ENCODE results near the gene DYNC1H1. TPM values are rescaled to one million over a fixed set of nuclear protein-coding genes. Genes with fewer than 3 reads are reported as not detected.

Gene DYNC1H1
- total RNA-seq, 1 experiment from 2014 or later = 438 TPM

DNA sequence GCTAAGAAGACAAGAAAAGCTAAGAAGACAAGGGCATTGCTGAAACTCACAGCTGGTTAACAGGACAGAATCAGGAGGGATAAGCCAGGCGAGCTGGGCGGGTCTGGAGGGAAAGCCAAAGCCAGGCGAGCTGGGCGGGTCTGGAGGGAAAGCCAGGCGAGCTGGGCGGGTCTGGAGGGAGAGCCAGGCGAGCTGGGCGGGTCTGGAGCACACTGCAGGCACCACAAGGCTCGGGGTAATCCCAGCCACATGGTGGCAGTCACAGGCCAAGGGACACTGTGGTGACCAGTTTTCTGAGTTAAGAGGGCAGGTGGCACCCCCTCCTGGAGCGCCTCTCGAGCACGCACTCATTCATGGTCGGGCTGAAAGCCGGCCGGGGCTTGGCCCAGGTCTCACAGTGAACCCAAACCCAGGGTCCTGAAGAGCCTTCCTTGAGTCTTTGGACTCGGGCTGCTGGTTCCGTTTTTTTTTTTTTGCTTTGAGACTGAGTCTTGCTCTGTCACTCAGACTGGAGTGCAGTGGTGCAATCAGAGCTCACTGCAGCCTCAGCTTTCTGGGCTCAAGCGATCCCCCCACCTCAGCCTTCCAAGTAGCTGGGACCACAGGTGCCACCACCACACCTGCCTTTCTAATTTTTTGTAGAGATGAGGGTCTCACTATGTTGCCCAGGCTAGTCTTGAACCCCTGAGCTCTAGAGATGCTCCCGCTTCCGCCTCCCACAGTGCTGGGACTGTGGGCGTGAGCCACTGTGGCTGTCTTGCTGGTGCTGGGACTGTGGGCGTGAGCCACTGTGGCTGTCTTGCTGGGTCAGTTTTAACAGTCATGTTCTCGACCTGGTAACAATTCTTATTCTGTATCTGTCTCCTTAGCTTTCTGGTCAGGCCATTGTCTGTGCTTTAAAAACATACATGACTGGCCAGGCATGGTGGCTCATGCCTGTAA lies 82.2 kb downstream of the DYNC1H1 start:
- Mint-ChIP-seq H3K4me3 (no peak overlapping the region), H3K4me1 (peaks cover 3% of the 10 kb centered on the region), H3K9me3 (no peaks in the 10 kb centered on the region), H3K36me3 (peaks cover 68% of the 10 kb centered on the region), H3K27me3 (ENCODE audit: low read depth) (no peaks in the 10 kb centered on the region), H3K27ac (peak overlapping the region; percentile 84)
- ATAC-seq (peak; percentile 99), DNase-seq (ENCODE audit: low spot score) (peak; percentile 93)
- CTCF ChIA-PET = interaction anchor here (0.5 to 2.2 kb wide), 33 partner anchors 9 to 1022 kb away, joined by 3 to 41 read pairs (median 4); partner anchors contain the start of genes CINP and TECPR2
- POLR2A ChIA-PET = interaction anchor here (0.6 to 1.2 kb wide), 5 partner anchors 13 to 268 kb away, joined by 3 read pairs; no protein-coding TSS in a partner anchor
- TF ChIP-seq NFATC4 (CRISPR knock-in tag; IDR thresholded peaks at IDR 0.05) (no peak), ZNF317 (CRISPR knock-in tag; IDR thresholded peaks at IDR 0.05; ENCODE audit: borderline replicate concordance, low read depth) (no peak), RORB (CRISPR knock-in tag; IDR thresholded peaks at IDR 0.05) (no peak), ZNF671 (CRISPR knock-in tag; IDR thresholded peaks at IDR 0.05) (no peak), SP1 (CRISPR knock-in tag; conservative IDR thresholded peaks at IDR 0.05) (peak; percentile 79), ZNF121 (CRISPR knock-in tag; IDR thresholded peaks at IDR 0.05) (peak; percentile 37; the same call in 1 of the 2 replicates), CBFB (CRISPR knock-in tag; IDR thresholded peaks at IDR 0.05; ENCODE audit: low read depth) (no peak), SMAD4 (CRISPR knock-in tag; IDR thresholded peaks at IDR 0.05) (no peak), HMGA2 (CRISPR knock-in tag; IDR thresholded peaks at IDR 0.05) (no peak), FOXP1 (CRISPR knock-in tag; IDR thresholded peaks at IDR 0.05; ENCODE audit: borderline replicate concordance) (peak; percentile 16; the same call in 1 of the 2 replicates), ESRRA (CRISPR knock-in tag; IDR thresholded peaks at IDR 0.05; ENCODE audit: borderline replicate concordance) (no peak), JUN (CRISPR knock-in tag; IDR thresholded peaks at IDR 0.05) (no peak), ZNF263 (CRISPR knock-in tag; IDR thresholded peaks at IDR 0.05; ENCODE audit: low read depth) (no peak), SOX15 (CRISPR knock-in tag; IDR thresholded peaks at IDR 0.05) (no peak), ZNF232 (CRISPR knock-in tag; IDR thresholded peaks at IDR 0.05) (no peak), EMX1 (CRISPR knock-in tag; IDR thresholded peaks at IDR 0.05) (no peak), ZNF416 (CRISPR knock-in tag; IDR thresholded peaks at IDR 0.05) (no peak), IRF2 (CRISPR knock-in tag; IDR thresholded peaks at IDR 0.05; ENCODE audit: borderline replicate concordance, low read depth) (no peak), ETV6 (CRISPR knock-in tag; IDR thresholded peaks at IDR 0.05) (0 out of 2 replicates have a peak, but pooled peaks have one; percentile 23), MYBL2 (CRISPR knock-in tag; IDR thresholded peaks at IDR 0.05) (no peak), TCF7 (CRISPR knock-in tag; IDR thresholded peaks at IDR 0.05; ENCODE audit: low read depth) (no peak), NFE2L1 (CRISPR knock-in tag; IDR thresholded peaks at IDR 0.05) (no peak)
- TF ChIP-seq, protein P1, sequence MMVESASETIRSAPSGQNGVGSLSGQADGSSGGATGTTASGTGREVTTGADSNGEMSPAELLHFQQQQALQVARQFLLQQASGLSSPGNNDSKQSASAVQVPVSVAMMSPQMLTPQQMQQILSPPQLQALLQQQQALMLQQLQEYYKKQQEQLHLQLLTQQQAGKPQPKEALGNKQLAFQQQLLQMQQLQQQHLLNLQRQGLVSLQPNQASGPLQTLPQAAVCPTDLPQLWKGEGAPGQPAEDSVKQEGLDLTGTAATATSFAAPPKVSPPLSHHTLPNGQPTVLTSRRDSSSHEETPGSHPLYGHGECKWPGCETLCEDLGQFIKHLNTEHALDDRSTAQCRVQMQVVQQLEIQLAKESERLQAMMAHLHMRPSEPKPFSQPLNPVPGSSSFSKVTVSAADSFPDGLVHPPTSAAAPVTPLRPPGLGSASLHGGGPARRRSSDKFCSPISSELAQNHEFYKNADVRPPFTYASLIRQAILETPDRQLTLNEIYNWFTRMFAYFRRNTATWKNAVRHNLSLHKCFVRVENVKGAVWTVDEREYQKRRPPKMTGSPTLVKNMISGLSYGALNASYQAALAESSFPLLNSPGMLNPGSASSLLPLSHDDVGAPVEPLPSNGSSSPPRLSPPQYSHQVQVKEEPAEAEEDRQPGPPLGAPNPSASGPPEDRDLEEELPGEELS (CRISPR knock-in tag; IDR thresholded peaks at IDR 0.05) = no peak
- TF ChIP-seq, protein P2, sequence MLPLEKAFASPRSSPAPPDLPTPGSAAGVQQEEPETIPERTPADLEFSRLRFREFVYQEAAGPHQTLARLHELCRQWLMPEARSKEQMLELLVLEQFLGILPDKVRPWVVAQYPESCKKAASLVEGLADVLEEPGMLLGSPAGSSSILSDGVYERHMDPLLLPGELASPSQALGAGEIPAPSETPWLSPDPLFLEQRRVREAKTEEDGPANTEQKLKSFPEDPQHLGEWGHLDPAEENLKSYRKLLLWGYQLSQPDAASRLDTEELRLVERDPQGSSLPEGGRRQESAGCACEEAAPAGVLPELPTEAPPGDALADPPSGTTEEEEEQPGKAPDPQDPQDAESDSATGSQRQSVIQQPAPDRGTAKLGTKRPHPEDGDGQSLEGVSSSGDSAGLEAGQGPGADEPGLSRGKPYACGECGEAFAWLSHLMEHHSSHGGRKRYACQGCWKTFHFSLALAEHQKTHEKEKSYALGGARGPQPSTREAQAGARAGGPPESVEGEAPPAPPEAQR (CRISPR knock-in tag; IDR thresholded peaks at IDR 0.05) = no peak
- TF ChIP-seq, protein P3, sequence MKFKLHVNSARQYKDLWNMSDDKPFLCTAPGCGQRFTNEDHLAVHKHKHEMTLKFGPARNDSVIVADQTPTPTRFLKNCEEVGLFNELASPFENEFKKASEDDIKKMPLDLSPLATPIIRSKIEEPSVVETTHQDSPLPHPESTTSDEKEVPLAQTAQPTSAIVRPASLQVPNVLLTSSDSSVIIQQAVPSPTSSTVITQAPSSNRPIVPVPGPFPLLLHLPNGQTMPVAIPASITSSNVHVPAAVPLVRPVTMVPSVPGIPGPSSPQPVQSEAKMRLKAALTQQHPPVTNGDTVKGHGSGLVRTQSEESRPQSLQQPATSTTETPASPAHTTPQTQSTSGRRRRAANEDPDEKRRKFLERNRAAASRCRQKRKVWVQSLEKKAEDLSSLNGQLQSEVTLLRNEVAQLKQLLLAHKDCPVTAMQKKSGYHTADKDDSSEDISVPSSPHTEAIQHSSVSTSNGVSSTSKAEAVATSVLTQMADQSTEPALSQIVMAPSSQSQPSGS (CRISPR knock-in tag; IDR thresholded peaks at IDR 0.05; ENCODE audit: borderline replicate concordance, low read depth) = no peak
- TF ChIP-seq, protein P4, sequence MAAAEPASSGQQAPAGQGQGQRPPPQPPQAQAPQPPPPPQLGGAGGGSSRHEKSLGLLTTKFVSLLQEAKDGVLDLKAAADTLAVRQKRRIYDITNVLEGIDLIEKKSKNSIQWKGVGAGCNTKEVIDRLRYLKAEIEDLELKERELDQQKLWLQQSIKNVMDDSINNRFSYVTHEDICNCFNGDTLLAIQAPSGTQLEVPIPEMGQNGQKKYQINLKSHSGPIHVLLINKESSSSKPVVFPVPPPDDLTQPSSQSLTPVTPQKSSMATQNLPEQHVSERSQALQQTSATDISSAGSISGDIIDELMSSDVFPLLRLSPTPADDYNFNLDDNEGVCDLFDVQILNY (CRISPR knock-in tag; IDR thresholded peaks at IDR 0.05) = no peak
- TF ChIP-seq, protein P5, sequence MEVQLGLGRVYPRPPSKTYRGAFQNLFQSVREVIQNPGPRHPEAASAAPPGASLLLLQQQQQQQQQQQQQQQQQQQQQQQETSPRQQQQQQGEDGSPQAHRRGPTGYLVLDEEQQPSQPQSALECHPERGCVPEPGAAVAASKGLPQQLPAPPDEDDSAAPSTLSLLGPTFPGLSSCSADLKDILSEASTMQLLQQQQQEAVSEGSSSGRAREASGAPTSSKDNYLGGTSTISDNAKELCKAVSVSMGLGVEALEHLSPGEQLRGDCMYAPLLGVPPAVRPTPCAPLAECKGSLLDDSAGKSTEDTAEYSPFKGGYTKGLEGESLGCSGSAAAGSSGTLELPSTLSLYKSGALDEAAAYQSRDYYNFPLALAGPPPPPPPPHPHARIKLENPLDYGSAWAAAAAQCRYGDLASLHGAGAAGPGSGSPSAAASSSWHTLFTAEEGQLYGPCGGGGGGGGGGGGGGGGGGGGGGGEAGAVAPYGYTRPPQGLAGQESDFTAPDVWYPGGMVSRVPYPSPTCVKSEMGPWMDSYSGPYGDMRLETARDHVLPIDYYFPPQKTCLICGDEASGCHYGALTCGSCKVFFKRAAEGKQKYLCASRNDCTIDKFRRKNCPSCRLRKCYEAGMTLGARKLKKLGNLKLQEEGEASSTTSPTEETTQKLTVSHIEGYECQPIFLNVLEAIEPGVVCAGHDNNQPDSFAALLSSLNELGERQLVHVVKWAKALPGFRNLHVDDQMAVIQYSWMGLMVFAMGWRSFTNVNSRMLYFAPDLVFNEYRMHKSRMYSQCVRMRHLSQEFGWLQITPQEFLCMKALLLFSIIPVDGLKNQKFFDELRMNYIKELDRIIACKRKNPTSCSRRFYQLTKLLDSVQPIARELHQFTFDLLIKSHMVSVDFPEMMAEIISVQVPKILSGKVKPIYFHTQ (CRISPR knock-in tag; IDR thresholded peaks at IDR 0.05) = no peak
- TF ChIP-seq, protein P6, sequence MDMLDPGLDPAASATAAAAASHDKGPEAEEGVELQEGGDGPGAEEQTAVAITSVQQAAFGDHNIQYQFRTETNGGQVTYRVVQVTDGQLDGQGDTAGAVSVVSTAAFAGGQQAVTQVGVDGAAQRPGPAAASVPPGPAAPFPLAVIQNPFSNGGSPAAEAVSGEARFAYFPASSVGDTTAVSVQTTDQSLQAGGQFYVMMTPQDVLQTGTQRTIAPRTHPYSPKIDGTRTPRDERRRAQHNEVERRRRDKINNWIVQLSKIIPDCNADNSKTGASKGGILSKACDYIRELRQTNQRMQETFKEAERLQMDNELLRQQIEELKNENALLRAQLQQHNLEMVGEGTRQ (CRISPR knock-in tag; IDR thresholded peaks at IDR 0.05) = 0 out of 2 replicates have a peak, but pooled peaks have one; percentile 13
